A549 (cell line): ENCODE results near the gene SLC17A7.

Experiments used
- BHLHE40 ChIP-seq: IDR thresholded peaks from 2 replicates; pipeline ENCODE4 v1.6.1; 2012; ENCODE audit warnings: low read depth, low read length, inconsistent platforms
- CTCF ChIP-seq: fragments of >200 bp; sonication (Bioruptor Twin); formaldehyde crosslinking; IDR thresholded peaks from 3 replicates; pipeline ENCODE4 v1.5.1; 2016
- ELK1 ChIP-seq: fragments of 150-350 bp; IDR thresholded peaks from 2 replicates; pipeline ENCODE4 v1.6.1; 2014; ENCODE audit warnings: low read depth, mild to moderate bottlenecking, low read length
- EP300 ChIP-seq, 2 experiments: fragments of >200 bp; sonication (Bioruptor Twin); formaldehyde crosslinking; IDR thresholded peaks; 2 replicates in 1 of 2; 3 replicates in 1 of 2; pipeline ENCODE4 v1.6.1; 2016 to 2017
- JUN ChIP-seq, 2 experiments: fragments of >200 bp; sonication (Bioruptor Twin); formaldehyde crosslinking; IDR thresholded peaks; 2 replicates in 1 of 2; 3 replicates in 1 of 2; pipeline ENCODE4 v1.6.1; 2016 to 2017
- MAZ ChIP-seq: fragments of 150-350 bp; IDR thresholded peaks from 2 replicates; pipeline ENCODE4 v1.6.1; 2014; ENCODE audit warnings: antibody characterized with exemption, low read depth, low read length, borderline replicate concordance
- MYC ChIP-seq: IDR thresholded peaks from 2 replicates; pipeline ENCODE4 v1.6.1; 2012; ENCODE audit warnings: mild to moderate bottlenecking, inconsistent platforms, low read length, improper control_type of control experiment, borderline replicate concordance
- POLR2A ChIP-seq: IDR thresholded peaks from 2 replicates; pipeline ENCODE4 v1.6.1; 2012; ENCODE audit warnings: mild to moderate bottlenecking, low read length
- USF2 ChIP-seq: fragments of 450-650 bp; IDR thresholded peaks from 2 replicates; pipeline ENCODE4 v1.6.1; 2014; ENCODE audit warnings: antibody characterized with exemption

GRCh38 chr19:49400029-49400428 is 41.3 kb downstream of the SLC17A7 start:
- no peak for TF ChIP-seq EP300 (IDR thresholded peaks at IDR 0.05)
- TF ChIP-seq CTCF: no peak
- no peak for TF ChIP-seq MYC
- TF ChIP-seq ELK1: no peak
- no peak for TF ChIP-seq JUN (IDR thresholded peaks at IDR 0.05)
- no peak for TF ChIP-seq BHLHE40
- no peak for TF ChIP-seq POLR2A
- no peak for TF ChIP-seq MAZ
- no peak for TF ChIP-seq USF2
